GM19023 (cell line): ENCODE measurements around the gene FBXW7.
A peak's percentile ranks its signal among the peaks of the same experiment; 100 is the strongest.

Experiments
- ATAC-seq: cut with Tn5 transposase; IDR thresholded peaks from one replicate; pipeline ENCODE4 v1.9.1; 2021; ENCODE audit warnings: mild to moderate bottlenecking, moderate library complexity; ENCODE audit not compliant: unreplicated experiment

Gene FBXW7

DNA sequence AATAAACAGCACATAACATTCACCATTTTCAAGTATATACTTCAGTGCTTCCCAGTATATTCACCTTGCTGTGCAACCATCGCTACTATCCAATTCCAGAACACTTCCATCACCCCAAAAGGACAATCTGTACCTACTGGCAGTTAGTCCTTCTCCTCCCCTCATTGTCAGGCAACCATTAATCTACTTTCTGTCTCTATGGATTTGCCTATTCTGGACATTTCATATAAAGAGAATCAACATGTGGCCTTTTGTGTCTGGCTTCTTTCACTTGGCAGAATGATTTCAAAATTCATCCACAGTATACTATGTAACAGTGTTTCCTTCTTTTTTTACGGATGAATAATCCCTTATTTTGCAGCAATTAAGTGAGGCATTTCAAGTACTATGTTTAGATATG lies 189.4 kb downstream of the FBXW7 start:
- ATAC-seq: no peak

DNA sequence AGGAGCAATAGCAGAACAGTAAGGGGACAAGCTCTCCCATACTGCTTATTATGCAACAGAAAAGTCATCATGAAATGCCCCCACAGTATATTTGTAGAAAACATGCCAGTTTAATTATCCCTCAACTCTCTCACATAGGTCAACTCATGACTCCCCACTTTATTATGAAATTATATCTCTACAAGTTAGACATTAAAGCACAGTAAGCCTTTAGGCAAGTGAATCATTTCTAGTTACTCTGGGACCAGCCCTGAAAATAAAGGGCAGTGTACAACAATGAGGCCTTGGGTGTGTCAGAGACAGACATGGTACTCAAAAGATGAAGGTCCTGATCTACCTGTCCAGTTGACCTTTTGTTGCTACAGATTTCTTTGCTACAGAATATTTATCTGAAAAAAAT lies 191.9 kb downstream of the FBXW7 start:
- ATAC-seq: no peak

DNA sequence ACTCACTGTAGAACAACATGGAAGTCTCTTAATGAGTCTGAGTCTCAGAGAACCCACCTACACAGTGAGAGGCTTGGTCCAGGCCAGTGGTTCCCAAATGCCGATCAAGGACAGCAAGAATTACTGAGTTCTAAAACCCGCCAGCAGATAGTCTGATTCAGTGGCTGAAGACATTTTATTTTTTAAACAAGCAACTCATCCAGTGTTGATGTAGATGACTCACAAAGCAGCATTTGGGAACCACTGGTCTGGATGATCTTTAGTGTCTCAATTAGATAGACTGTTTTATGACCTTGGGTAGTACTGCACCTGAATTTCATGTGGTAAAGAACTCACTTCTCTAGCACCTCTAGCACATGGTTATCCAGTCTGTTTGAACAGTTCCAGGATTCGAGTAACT lies 193.6 kb downstream of the FBXW7 start:
- no peak for ATAC-seq

DNA sequence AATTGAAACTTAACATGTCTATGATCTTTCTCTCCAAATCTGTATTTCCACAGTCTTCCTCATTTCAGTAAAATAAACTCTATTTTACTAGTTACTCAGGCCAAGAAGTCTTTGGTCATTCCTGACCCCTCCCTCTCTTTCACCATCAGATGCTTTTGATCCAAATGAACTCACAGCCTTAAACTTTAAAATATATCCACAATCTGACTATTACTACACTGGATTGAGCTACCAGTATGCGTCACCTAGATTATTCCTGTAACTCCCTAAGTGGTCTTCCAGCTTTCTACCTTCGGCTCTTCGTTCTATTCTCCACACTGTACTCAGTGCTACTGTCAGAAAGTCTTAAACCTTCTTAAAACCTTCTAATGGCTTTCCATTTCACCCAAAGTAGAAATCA lies 195.1 kb downstream of the FBXW7 start:
- ATAC-seq: no peak

DNA sequence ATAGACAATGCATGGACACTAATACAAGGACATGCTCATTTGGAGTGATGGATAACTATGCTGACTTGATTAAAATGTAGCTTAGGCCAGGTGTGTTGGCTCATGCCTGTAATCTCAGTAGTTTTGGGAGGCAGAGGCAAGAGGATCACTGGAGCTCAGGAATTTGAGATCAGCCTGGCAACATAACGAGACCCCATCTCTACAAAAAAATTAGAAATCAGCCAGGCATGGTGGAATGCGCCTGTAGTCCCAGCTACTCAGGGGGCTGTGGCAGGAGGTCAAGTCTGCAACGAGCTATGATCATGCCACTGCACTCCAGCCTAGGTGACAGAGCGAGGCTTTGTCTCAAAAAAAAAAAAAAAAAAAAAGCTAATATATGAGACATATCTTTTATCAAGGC lies 196.3 kb downstream of the FBXW7 start:
- ATAC-seq: no peak

DNA sequence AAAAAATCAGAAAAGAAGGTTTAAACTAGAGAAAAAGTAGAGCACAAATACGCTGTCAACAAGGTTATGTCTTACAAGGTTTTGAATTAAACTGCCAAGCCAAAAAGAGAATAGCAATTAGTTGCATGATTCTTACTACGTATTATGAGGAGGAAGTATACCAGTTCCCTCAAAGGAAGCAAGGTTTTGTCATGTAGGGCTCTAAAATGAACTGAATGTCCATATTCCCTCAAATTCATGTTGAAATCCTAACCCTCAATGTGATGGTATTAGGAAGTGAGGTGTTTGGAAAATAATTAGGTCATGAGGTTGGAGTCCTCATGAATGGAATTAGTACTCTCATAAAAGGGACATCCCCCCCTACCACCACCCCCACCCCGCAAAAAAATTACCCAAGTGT lies 201.0 kb downstream of the FBXW7 start:
- ATAC-seq: no peak

DNA sequence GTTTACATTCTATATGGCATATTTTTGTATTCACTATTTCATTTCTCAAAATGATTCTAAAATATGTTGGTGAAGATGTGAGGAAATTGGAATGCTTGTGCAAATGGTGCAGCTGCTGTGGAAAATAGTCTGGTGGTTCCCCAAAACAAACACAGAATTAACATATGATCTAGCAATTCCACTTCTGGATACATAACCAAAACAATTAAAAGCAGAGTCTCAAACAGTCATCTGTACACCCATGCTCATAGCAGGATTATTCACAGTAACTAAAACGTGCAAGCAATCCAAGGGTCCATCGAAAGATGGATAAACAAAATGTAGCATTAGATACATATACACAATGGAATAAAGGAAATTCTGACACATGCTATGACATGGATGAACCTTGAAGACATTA lies 204.8 kb downstream of the FBXW7 start:
- ATAC-seq: no peak

DNA sequence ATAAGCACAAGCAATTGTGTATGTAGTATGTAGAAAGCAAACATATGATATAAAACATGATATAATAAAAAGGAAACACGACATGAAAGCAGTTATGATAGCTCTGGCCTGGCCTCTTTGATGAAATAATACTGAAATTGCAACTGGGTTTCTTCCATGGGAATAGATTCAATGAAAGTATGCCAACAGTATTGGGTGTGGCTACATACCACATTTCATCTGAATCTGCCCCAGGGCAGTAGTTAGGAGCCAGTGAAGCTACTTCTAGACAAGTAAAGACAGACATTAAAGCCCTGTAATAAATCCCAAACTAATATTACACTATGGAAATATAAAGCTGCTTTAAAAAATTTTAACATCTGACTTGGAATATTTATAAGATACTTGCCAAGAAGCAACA lies 207.3 kb downstream of the FBXW7 start:
- ATAC-seq: no peak

DNA sequence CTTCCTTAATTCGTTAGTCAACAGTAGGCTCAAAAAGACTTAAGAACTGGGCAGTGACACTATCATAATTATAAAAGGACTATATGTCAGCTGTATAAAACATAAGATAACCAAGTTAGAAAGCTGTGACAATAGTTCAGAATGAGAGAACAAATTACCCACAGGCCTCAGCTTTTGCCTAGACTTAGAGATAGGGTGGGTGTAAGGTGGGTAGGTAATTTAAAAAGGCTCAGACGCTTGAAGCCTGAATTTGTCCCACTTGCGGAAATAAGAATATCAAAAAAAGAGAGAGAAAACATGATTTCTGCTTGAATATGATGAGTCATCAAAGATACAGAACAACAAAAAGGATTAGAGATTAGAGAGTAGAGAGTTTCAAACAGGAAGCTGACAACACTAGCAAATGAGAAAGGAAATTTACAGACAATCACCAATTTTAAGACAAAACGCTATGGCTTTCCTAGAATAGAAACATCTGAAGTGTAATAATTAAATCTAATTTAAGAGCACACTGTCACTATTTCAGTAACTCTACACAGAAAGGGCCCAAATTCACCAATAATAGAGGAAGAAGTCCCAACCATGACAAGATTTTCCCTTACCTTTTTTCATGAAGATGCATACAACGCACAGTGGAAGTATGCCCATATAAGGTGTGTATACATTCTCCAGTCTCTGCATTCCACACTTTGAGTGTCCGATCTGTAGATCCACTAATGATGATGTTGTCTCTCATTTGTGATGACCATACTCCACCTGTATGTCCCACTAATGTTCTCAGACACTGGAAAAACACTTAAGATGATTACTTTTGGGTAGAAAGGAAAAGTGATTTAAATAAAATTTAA lies 208.1 kb downstream of the FBXW7 start:
- ATAC-seq: no peak

DNA sequence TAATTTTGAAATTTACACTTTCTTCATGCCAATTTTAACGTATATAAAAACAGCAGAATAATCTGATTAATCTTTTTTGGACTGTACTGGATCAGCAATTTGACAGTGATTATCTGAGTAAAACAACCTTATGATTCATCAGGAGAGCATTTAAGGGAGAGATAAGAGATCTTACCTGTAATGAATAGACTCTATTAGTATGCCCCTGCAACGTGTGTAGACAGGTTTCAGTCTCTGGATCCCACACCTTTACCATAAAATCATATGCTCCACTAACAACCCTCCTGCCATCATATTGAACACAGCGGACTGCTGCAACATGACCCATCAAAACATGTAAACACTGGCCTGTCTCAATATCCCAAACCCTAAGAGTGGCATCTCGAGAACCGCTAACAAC lies 210.1 kb downstream of the FBXW7 start:
- no peak for ATAC-seq

DNA sequence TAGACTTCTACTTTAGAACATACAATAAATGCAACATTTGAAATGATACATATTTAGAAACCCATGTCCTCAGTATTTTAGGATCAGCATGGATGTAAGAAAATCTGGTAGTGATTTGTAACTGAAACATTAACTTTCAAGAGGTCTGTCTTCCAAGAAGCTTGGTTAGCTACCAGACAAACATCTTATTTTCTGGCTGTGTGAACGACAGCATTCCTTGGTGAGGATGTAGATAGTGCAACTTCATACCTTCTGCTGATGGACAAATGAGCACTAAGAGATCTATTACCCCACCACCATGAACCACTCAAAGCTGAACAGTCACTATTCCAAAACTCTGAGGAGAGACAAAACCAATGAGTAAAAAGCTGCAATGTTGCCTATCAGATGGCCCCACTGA lies 212.7 kb downstream of the FBXW7 start:
- ATAC-seq: no peak

DNA sequence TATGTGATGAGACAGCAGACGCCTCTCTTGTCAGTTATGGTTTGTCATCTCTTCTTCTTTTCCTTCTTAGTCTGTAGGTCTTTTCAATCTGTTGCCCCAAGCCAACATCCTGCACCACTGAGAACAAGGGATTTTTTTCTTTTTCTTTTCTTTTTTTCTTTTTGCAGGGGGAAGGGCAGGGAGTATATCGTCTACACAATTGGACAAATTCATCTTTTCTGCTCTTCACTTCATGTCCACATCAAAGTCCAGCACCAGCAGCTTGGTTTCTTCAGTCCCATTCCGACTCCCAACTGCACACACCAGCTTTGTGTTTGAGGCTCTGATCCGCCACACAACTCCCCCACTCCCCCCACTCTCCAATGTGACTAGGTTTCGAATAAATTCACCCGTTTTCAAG lies 213.2 kb downstream of the FBXW7 start:
- ATAC-seq: no peak

DNA sequence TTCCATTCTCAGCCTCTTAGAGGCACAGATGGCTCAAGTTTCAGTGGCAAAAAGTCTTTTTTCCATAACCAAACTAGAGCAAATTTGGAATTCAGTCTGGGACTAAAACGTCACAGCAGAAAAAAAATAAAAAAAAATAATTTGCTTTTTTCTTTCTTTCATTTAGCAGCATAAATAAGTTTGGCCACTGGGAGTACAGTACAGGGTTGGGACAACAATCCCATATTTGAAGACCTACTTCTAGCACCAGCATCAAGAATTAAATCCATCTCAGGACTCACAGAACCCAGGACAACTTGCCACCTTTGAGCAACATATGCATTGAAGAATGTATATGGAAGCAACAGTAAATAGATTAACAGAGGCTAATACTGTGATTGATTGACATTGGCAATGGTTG lies 214.0 kb downstream of the FBXW7 start:
- no peak for ATAC-seq

DNA sequence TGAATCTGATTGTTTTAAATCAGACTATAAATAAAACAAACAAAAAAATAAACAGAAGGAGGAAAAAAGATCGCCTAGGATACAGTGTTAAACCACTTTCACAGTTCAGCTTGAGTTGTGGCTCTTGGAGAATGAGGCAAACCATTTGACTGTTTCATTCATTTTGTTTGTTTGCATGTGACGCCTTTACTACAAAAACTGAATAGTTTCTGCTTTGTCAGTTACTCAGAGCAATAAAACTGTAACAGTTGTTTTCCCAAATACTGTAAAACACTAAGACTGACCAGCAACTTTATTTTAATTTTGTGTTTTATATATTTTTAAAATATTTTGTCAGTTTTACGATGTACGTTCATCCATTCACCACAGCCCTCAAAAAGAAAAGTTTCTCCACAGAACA lies 214.5 kb downstream of the FBXW7 start:
- no peak for ATAC-seq

DNA sequence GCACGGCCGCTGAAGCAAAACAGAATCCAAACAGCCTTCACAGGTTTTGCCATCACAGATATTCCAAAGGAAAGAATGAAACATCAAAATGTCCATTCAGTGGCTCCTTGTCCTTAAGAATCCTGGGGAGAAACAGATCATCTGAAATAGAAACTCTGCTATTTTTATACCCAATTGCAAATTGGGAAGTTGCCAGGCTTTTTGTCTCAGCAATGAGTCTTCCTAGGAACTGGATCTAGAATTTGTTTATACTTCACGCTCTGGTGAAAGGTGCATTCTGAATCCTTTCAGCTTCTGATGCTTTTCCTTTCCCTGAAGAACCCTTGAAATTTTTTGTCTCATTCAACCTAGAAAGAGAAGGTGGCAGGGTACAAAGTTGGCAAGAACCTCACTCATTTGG lies 218.9 kb downstream of the FBXW7 start:
- ATAC-seq: no peak

DNA sequence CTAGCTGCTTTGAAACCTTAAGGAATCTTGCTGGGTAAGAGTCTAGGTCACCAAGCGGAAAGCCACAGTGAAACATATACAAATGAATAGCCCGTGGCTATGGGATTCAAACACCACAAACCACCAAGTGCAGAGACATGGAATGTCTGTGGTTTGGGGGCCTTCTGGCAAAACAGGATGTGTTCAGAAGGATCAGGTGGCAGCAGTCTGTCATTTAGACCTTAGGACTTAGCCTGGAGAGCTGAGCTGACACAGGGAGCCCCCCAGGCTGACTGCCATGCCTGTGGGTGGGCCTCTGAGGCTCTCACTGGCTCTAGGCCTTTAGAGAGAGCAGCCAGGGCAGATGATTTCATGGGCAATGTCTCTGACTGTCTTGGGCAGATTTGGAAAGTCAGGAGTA lies 225.6 kb downstream of the FBXW7 start:
- ATAC-seq: no peak

DNA sequence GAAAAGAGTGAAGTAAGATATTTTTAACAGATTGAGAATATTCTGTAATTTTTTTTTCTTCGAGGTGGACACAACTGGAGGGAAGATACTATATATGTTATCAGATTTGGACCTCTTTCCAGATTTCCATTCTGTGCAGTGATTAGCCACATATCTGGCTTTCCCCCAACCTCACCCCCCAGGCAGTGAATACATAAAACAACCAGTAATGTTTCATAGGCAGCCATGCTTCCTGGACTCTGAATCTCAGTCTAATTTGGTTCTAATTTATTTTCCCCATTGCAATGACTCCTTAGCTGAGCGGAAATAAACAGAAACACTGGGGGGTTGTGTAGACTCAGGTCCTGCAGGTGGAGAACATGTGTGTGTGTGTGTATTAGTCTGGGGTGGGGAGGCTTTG lies 226.5 kb downstream of the FBXW7 start:
- ATAC-seq: no peak

DNA sequence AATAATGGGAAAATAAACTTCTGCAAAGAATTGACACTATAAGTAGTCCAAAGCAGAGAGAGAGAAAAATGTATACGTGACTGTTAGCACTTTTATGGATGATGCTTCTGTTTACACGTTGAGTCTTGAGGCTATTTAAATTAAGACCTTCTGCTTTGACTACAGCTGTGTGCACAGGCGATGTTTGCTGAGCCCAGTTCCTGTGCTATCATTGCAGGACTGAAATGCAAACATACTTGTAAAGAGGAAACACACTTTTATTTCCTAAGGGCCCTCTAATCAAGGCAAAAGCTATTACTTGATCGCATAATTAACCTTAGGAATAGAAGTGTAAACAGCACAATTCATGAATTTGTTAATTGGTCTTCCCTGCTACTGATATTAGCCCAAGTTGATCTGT lies 226.9 kb downstream of the FBXW7 start:
- no peak for ATAC-seq

DNA sequence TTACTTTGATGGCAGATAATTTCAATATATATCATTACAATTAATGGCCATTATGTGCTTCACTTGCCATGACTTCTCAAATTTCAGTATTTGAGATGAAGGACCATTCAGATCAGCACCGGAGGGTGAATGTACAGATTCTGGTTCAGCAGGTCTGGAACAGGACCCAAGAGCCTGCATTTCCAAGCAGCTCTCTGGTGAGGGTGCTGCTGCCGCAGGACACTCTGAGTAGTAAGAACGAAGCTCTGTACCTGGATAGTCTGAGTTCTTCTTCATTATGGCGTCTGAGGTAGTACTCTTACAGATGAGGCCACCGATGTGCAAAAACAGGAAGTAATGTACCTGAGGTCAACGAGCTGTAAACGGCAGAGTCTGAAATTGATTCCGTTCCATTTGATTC lies 228.2 kb downstream of the FBXW7 start:
- ATAC-seq: no peak

DNA sequence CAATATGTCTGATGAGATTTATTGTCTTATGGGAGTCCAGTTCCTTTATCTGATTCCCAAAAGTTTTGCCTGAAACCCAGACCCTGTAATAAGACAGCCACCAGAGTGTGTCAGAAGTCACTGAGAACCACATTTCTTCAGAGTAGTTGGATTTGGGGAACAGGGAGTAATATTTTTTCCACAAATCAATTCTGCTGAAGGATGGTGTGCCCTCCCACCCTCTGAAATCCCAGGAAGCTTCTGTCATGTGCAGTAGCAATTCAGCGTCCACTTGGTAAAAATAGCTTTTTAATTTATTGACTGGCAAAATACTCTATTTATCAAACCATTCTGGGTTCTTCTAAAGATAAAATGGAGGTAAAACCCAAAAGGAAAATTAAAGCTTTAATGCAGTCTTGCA lies 229.4 kb downstream of the FBXW7 start:
- ATAC-seq: no peak

DNA sequence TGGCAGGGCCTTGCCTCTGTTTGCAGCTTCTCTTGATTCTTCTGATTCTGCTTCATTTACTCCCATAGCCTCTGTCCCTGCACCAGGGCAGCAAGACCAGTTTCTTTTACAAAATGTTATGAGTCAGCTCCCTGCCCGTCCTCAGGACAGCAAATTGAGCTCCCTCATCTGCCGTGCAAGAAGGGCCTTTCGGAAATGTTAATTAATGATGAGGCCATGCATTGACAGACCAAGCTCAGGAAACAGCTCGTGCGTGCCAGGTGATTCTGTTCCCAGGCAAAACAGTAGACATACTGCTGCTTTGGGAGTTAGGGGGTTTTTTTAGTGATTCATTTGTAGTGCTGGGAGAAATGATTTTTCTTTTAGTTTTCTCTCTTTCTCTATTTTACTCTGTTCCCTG lies 231.7 kb downstream of the FBXW7 start:
- peak; percentile 92 for ATAC-seq

DNA sequence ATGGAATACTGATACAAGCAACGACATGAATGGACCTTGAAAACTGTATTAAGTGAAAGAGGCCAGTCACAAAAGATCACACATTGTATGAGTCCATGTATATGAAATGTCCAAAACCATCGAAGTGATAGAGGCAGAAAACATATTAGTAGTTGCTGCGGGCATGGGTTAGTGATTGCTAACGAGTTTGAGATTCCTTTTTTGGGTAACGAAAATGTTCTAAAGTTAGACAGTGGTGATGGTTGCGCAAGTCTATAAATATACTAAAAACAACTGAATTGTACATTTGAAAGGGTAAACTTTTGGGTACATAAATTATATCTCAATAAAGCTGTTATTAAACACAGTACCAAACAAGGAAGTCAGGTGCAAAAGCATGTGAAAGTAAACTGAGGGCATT lies 234.5 kb downstream of the FBXW7 start:
- ATAC-seq: no peak

DNA sequence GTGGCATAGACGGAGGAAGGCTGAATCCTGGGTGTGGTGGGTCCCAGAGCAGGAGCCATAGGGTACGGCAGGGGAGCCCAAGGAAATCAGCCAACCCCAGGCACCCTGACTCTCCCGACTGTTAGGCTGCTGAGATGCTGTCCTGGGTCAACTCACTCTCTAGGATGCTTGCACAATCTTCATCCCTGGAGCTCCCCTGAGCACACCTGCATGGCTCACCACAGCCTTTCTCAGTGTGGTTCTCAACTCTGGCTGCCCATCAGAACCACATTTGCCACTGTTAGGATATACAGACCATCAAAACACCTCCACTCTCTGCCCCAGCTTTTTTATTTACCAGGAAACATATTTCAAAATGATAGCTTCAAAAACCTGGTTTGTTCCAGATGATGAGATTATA lies 236.3 kb downstream of the FBXW7 start:
- no peak for ATAC-seq
